MCF 10A (cell line): ENCODE results near the gene AUH. TPM values are rescaled to one million over a fixed set of nuclear protein-coding genes. Genes with fewer than 3 reads are reported as not detected.

ENCODE experiments used
- BruUV-seq: library from RNA; stranded (reverse); fragments of 400-500 nt; replicated peaks from 2 replicates; lab custom pipeline; 2021; lab: Mats Ljungman, UMichigan
- CTCF ChIA-PET: fragments of 300-600 bp; sonication (Branson Sonifier 250); formaldehyde crosslinking; extraction: SDS; loops from one replicate; lab custom pipeline; 2021; ENCODE audit warnings: antibody characterized with exemption, inconsistent platforms; lab: Yijun Ruan, JAX
- POLR2A ChIA-PET: fragments of 300-600, 350-650 bp; sonication (Branson Sonifier 250); formaldehyde crosslinking; extraction: SDS; loops from one replicate; lab custom pipeline; 2020; ENCODE audit warnings: antibody characterized with exemption, inconsistent platforms; lab: Yijun Ruan, JAX
- DNase-seq: peaks from one replicate; pipeline ENCODE4 v3.0.0-alpha.2; 2018; ENCODE audit not compliant: unreplicated experiment
- H3K27ac Mint-ChIP-seq: one replicate; pipeline ENCODE4 v1.8.0; 2022; ENCODE audit warnings: mild to moderate bottlenecking, low read depth, mixed read lengths; ENCODE audit not compliant: unreplicated experiment
- H3K27me3 Mint-ChIP-seq: one replicate; pipeline ENCODE4 v1.8.0; 2022; ENCODE audit warnings: mixed read lengths; ENCODE audit not compliant: insufficient read depth, unreplicated experiment
- H3K36me3 Mint-ChIP-seq: one replicate; pipeline ENCODE4 v1.8.0; 2022; ENCODE audit warnings: mild to moderate bottlenecking, moderate library complexity, mixed read lengths; ENCODE audit not compliant: insufficient read depth, unreplicated experiment
- H3K4me1 Mint-ChIP-seq: one replicate; pipeline ENCODE4 v1.8.0; 2022; ENCODE audit warnings: mixed read lengths; ENCODE audit not compliant: insufficient read depth, unreplicated experiment
- H3K4me3 Mint-ChIP-seq: one replicate; pipeline ENCODE4 v1.8.0; 2022; ENCODE audit warnings: mild to moderate bottlenecking, moderate library complexity, mixed read lengths; ENCODE audit not compliant: unreplicated experiment
- H3K9me3 Mint-ChIP-seq: one replicate; pipeline ENCODE4 v1.8.0; 2022; ENCODE audit warnings: mixed read lengths; ENCODE audit not compliant: unreplicated experiment
- intact Hi-C: fragments of 100-400 bp; cut with micrococcal nuclease; formaldehyde crosslinking; loops from 2 replicates; pipeline ENCODE4 v1.14.1; 2022
- total RNA-seq: library from RNA; stranded (reverse); gene quantifications from 2 replicates; pipeline ENCODE4 v1.2.3, GENCODE V29; 2022
- TF ChIP-seq, protein P1 (sequence below): fragments of 200-600 bp; IDR thresholded peaks from one replicate; pipeline ENCODE4 v1.8.0; 2022; ENCODE audit warnings: antibody characterized with exemption, mild to moderate bottlenecking; ENCODE audit not compliant: unreplicated experiment

Gene AUH
- total RNA-seq, 1 experiment from 2014 or later, result 20.9 TPM

DNA sequence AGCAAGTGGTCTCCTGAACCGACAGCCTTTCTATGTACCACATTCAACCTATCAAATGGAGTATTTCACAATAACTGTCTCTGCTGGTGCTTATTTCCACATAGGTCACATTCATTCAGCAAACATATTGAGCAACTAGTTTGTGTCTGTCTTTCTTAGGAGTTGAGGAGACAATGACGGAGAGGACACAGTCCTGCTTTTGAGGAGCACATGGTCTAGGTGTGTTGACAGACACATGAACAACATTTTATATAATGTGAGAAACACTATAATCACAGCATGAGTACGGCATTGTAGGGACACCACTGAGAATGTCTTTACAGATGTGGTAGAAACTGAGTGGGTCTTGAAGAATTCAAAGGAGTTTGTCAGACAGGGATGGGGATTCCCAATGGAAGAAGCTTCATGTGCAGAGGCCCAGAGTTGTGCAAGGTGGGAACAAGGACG, 33.4 kb upstream of the AUH start:
- TF ChIP-seq, protein P1, sequence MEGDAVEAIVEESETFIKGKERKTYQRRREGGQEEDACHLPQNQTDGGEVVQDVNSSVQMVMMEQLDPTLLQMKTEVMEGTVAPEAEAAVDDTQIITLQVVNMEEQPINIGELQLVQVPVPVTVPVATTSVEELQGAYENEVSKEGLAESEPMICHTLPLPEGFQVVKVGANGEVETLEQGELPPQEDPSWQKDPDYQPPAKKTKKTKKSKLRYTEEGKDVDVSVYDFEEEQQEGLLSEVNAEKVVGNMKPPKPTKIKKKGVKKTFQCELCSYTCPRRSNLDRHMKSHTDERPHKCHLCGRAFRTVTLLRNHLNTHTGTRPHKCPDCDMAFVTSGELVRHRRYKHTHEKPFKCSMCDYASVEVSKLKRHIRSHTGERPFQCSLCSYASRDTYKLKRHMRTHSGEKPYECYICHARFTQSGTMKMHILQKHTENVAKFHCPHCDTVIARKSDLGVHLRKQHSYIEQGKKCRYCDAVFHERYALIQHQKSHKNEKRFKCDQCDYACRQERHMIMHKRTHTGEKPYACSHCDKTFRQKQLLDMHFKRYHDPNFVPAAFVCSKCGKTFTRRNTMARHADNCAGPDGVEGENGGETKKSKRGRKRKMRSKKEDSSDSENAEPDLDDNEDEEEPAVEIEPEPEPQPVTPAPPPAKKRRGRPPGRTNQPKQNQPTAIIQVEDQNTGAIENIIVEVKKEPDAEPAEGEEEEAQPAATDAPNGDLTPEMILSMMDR, result no peak
- no TSS peak for BruUV-seq
- CTCF ChIA-PET, result interaction anchor here (0.7 kb wide), 1 partner anchor 466 kb away, joined by 3 read pairs; no protein-coding TSS in a partner anchor
- Mint-ChIP-seq H3K4me1 (peaks cover 26% of the 10 kb centered on the region), H3K27ac (peak overlapping the region; percentile 23), H3K4me3 (peak overlapping the region; percentile 8), H3K27me3 (no peaks in the 10 kb centered on the region), H3K9me3 (no peaks in the 10 kb centered on the region), H3K36me3 (no peaks in the 10 kb centered on the region)
- POLR2A ChIA-PET, result interaction anchor here (0.5 to 2.0 kb wide), 8 partner anchors 11 to 409 kb away, joined by 3 to 8 read pairs (median 4); partner anchors contain the start of gene AUH
- intact Hi-C loops, result loop anchor here (2.0 kb wide), 1 partner anchor 34 kb away; the partner anchor contains the start of gene AUH
- DNase-seq, result peak; percentile 86

DNA sequence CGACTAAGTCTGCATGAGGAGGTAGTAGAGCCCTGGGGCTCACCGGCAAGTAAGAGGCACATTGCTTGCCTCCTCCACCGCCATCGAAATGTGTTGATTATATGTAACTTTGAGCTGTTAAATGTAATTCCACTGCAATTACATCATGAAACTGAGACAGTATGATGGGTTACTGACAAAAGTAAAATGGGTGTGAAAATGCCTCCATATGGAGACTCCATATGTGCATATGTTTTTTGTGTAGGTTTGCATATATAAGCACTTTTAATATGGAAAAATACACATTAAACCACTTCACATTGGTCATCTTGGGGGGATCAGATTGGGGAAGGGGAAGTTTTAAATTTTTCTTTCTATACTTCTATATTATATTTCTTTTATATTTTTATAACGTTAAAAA, 32.1 kb upstream of the AUH start:
- ChIA-PET CTCF (no interaction called here), POLR2A (no interaction called here)
- H3K27me3 Mint-ChIP-seq, result no peaks in the 10 kb centered on the region
- H3K9me3 Mint-ChIP-seq, result no peaks in the 10 kb centered on the region
- H3K4me3 Mint-ChIP-seq, result no peak overlapping the region
- TF ChIP-seq, protein P1, result no peak
- intact Hi-C loops, result loop anchor here (2.0 kb wide), 1 partner anchor 33 kb away; the partner anchor contains the start of gene AUH
- H3K36me3 Mint-ChIP-seq, result no peaks in the 10 kb centered on the region
- BruUV-seq, result no TSS peak
- H3K27ac Mint-ChIP-seq, result no peak overlapping the region
- peaks cover 26% of the 10 kb centered on the region for H3K4me1 Mint-ChIP-seq
- no peak for DNase-seq

DNA sequence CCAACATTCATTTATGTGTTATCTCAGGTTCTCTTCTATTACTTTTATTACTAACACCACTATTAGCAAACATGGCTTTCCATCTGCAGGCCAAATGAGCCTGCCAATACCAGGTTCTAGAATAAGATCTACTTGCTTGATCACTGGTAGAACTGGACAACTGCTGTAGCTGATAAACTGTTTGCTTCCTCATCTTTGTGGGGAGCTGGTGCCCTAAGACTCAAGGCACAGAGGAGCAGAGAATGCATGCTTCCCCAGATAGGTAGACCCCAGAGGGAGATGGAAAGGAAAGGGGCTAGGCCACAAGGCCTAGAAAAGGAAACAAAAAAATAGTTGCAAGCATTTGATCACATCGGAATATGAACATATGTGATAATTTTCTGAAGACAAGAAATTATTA, 30.7 kb upstream of the AUH start:
- Mint-ChIP-seq H3K9me3 (no peaks in the 10 kb centered on the region), H3K27ac (no peak overlapping the region), H3K36me3 (no peaks in the 10 kb centered on the region), H3K27me3 (no peaks in the 10 kb centered on the region), H3K4me1 (peaks cover 17% of the 10 kb centered on the region), H3K4me3 (no peak overlapping the region)
- CTCF ChIA-PET, result interaction anchor here (0.7 to 0.8 kb wide), 3 partner anchors 9 to 303 kb away, joined by 3 read pairs; no protein-coding TSS in a partner anchor
- TF ChIP-seq, protein P1, result no peak
- POLR2A ChIA-PET, result interaction anchor here (0.8 to 1.5 kb wide), 4 partner anchors 14 to 31 kb away, joined by 3 to 5 read pairs (median 4); no protein-coding TSS in a partner anchor
- no TSS peak for BruUV-seq
- intact Hi-C loops, result no loop called here
- no peak for DNase-seq

DNA sequence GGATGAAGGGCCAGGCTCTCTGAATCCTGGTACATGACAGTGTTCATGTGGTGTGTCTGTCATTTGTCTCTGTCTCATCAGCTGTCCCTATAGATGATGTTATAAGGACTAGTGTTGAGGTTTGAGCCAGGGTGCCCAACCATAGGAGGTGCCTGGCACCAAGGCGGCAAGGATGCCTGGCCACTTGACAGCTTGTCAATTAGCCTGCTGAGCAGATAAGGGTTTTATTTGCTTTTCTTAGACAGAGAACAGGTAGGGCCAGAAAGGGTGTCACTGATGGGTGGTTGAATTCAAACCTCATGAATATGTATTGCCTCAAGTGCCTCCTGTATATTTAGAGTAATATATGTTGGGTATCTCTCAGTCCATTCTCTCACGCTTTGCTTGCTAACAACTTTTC, 30.1 kb upstream of the AUH start:
- Mint-ChIP-seq H3K4me3 (no peak overlapping the region), H3K4me1 (peaks cover 12% of the 10 kb centered on the region), H3K36me3 (no peaks in the 10 kb centered on the region), H3K9me3 (no peaks in the 10 kb centered on the region), H3K27me3 (no peaks in the 10 kb centered on the region), H3K27ac (no peak overlapping the region)
- intact Hi-C loops, result no loop called here
- TF ChIP-seq, protein P1, result no peak
- ChIA-PET CTCF (interaction anchor here (0.6 to 0.7 kb wide), 2 partner anchors 9 to 136 kb away, joined by 3 to 4 read pairs; no protein-coding TSS in a partner anchor), POLR2A (interaction anchor here (0.8 to 1.5 kb wide), 3 partner anchors 14 to 31 kb away, joined by 3 to 5 read pairs (median 5); no protein-coding TSS in a partner anchor)
- DNase-seq, result no peak
- no TSS peak for BruUV-seq
